ENCODE measurements around the gene LCORL.

LCORL gene

DNA sequence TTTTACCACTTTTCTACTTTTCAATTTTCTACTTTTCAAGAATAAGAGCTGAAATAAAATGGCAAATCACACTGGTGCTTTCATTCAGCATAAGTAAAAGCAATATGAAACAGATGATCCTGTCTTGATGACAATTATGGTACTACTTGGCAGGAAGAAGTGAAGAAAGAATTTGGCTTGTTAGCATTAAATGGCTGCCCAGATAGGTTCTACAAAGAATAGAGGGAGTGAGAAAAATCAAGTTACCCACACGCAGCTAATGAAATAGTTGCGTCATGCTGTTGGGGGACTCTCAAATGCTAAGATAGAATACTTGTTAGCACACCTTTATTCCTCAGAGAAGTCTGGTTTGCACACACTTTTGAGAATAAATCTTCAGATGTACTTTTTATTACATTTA, 12.5 kb upstream of the LCORL start:
- no peak for DNase-seq (ENCODE audit: insufficient read length, low spot score)
- FAIRE-seq = no peak
- TF ChIP-seq, protein P1, sequence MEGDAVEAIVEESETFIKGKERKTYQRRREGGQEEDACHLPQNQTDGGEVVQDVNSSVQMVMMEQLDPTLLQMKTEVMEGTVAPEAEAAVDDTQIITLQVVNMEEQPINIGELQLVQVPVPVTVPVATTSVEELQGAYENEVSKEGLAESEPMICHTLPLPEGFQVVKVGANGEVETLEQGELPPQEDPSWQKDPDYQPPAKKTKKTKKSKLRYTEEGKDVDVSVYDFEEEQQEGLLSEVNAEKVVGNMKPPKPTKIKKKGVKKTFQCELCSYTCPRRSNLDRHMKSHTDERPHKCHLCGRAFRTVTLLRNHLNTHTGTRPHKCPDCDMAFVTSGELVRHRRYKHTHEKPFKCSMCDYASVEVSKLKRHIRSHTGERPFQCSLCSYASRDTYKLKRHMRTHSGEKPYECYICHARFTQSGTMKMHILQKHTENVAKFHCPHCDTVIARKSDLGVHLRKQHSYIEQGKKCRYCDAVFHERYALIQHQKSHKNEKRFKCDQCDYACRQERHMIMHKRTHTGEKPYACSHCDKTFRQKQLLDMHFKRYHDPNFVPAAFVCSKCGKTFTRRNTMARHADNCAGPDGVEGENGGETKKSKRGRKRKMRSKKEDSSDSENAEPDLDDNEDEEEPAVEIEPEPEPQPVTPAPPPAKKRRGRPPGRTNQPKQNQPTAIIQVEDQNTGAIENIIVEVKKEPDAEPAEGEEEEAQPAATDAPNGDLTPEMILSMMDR (IDR thresholded peaks at IDR 0.05; ENCODE audit: insufficient read depth, missing control alignments) = no peak

DNA sequence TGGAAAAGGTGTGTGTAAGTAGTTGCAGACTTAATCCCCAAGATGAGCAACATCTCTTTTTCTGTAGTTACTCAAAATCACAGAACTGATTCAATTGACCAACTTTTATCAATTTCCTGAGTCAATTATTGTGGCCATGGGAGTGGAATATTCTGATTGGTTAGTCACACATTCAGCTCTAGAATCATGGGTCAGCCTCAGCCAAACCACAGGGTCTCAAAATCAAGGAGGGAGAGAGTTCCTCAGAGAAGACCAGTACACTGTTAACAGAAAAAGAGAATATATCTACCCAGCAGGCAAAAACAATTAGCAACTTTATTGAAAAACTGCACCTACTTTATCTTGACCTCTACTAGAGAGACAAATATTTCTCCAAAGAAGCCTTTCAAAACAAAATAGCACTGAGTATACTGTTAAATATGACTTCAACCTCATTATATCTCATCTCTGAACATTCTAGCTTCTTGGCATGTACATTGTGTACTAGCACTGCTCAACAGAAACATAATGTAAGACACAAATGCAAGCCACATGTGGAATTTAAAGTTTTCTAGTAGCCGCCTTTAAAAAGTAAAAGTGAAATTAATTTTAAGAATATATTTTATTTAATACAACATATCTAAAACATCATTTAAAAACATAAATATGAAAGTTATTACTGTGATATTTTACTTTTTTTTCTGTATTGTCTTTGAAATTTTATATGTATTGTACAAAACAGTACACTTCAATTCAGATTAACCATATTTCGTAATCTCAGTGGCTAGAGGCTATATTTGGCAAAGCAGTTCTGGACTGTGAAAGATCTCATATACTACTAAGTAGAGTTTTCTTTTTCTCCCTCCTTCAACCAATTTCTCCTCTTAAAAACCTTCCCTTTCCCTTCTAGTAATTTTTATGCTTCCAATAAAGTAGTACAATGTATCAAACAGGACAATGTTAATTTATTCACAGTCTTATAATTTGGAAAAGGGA, 11.8 kb upstream of the LCORL start:
- DNase-seq (ENCODE audit: insufficient read length, low spot score) = no peak
- TF ChIP-seq, protein P1 (IDR thresholded peaks at IDR 0.05; ENCODE audit: insufficient read depth, missing control alignments) = no peak
- FAIRE-seq = peak; percentile 66

DNA sequence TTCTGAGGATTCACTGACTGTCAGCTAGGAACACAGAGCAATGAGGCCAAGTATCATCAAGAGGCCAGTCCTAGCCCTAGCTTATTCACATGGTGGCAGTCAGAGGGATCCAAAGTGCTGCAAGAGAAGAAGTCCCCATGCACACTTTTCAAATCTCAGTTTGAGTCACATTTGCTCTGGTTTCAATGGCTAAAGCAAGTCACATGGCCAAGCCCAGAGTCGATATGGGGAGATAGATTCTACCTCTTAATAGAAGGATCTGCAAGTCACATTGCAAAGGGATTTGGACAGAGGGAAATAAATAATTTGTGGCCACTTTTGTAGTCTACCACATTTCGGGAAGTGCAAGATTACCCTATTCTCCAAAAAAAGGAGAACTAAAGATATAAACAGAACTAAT, 3.7 kb upstream of the LCORL start:
- DNase-seq (ENCODE audit: insufficient read length, low spot score) = no peak
- TF ChIP-seq, protein P1 (IDR thresholded peaks at IDR 0.05; ENCODE audit: insufficient read depth, missing control alignments) = no peak
- no peak for FAIRE-seq

DNA sequence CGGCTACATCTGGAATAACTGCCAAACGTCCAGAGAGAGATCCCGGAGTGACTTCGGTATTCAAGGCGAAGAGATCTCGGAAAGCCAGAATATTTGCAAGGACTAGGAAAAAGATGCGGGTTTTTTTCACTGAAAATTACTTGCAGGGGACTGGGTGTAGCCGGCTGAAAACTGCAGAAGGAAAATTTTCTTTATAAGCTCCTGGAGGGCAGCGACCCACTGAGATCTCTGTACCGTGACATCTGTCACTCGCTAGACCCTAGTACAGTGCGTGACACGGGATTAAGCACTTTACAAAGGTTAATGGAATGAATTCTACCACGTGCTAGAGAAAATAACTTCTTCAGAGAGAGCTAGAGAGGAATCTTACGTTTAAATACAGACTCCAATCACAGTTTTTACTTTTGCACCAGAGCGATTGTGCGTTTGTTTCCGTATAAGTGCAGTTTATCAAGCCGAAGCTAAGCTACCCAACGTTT, 1.1 kb upstream of the LCORL start:
- FAIRE-seq (no peak), DNase-seq (ENCODE audit: insufficient read length, low spot score) (no peak)

DNA sequence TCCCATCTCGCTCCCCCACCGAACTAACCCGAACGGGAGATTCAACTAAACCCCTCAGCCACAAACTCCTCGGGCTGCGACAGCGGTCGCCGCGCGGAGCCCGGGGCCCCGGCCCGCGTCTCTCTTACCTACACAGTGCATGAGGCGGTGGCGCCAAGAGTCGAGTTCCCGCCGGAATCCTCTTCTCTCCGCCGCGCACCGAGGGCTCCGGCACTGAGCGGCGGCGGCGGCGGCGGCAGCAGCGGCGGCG, 160 bp downstream of the LCORL start:
- DNase-seq (ENCODE audit: insufficient read length, low spot score) = no peak
- FAIRE-seq = no peak
- TF ChIP-seq, protein P1 (IDR thresholded peaks at IDR 0.05; ENCODE audit: insufficient read depth, missing control alignments) = no peak

More for the DNA sequence above, 1.1 kb upstream of the LCORL start:
- TF ChIP-seq, protein P1 (IDR thresholded peaks at IDR 0.05; ENCODE audit: insufficient read depth, missing control alignments) = no peak

DNA sequence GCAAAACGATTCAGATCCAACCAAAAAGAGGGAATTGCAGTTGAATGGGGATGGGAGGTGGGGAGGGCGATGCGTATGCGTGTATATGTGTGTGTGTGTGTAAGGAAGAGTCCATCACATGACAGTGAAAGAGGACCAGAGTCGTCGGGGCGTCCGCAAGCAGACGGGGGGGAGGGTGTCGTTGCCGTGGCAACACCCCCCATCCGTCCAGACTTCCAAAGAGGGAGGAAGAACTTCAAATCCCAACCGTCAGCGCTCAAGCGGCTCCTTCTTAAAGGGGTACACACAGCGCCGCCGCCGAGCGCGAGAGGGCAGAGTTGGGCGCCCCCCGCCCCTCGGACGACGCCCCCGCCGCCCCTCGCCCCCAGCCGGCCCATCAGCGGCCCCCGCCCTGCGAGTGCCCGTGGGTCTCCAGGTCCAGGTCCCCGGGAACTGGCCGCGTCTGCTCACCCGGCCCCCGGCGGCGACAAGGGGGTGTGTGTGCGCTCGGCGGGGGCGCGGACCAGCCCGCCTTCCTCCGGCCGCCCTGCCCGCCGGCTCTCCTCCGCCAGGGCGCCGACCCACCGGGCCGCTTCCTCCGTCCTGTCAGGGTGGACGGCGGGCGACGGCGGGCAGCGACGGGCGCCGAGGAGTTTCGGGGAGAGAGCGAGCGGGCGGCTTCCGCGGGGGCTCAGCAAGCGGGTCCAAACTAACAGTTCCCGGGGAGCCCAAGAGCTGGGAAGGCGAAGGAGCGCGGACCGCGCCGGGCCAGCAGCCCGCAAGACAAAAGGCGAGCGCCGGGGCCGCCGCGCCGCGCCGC, 685 bp downstream of the LCORL start:
- FAIRE-seq (peak; percentile 60), DNase-seq (ENCODE audit: insufficient read length, low spot score) (no peak)
- TF ChIP-seq, protein P1 (IDR thresholded peaks at IDR 0.05; ENCODE audit: insufficient read depth, missing control alignments) = no peak
